Measurements from ENCODE around the gene MORN1. TPM values are rescaled to one million over a fixed set of nuclear protein-coding genes. Genes with fewer than 3 reads are reported as not detected.
A peak's percentile ranks its signal among the peaks of the same experiment; 100 is the strongest.

Gene MORN1
- total and polyA plus RNA-seq, 10 of the 15 experiments (the other 5 are each of a cell fraction or from before 2014, with no cell fraction given): 0.76 to 7.9 (median 5.5) TPM

DNA sequence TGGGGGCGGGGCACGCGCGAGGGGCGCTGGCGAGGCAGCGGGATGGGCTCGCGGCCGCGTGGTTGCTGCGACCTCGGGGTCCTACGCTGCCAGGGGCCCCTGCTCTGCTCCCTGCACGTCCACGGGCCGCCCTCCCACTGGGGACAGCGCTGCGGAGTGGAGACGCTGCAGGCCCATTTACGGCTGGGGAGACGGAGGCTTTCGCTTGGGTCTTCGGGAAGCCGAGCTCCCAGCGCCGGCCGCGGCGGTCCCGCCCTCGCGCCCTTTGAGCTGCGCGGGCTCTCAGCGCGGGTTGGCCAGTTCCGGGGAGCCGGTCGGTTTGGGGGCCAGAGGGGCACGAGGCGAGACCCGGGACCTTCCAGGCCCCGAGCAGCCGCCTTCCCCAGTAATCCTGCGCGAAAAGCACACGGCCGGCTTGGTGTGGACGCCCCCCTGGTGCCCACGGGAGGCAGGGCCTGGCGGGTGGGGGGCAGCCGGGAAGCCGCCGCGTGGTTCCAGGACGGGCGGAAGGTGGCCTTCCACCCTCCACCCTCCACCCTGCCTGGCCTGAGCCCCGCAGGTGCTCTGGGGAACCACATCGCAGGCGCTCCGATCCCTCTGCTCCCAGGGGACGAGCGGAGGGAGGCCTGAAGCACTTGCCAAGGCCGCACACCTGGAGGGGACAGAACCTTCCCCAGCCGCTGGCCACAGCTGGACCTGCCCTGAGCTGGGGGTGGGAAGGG lies 21.6 kb upstream of the MORN1 start (continued):
- TF ChIP-seq BACH1 (IDR thresholded peaks at IDR 0.05; ENCODE audit: borderline replicate concordance) (peak; percentile 66; the same call in 1 of the 2 replicates), CBX5 (IDR thresholded peaks at IDR 0.05; ENCODE audit: low read depth) (no peak), CBX3 (IDR thresholded peaks at IDR 0.05; ENCODE audit: borderline replicate concordance, low read depth) (no peak), CEBPB (IDR thresholded peaks at IDR 0.05; ENCODE audit: borderline replicate concordance in 1 of 2, low read depth in 2 of 2, low read length in 2 of 2) (no peak), ZNF207 (IDR thresholded peaks at IDR 0.05; ENCODE audit: borderline replicate concordance) (no peak), POLR2A (IDR thresholded peaks at IDR 0.05; ENCODE audit: low read depth, low read length) (peak; percentile 83), GABPA (IDR thresholded peaks at IDR 0.05; ENCODE audit: low read depth) (no peak), IKZF1 (conservative IDR thresholded peaks at IDR 0.05) (peak; percentile 69), EED (IDR thresholded peaks at IDR 0.05; ENCODE audit: low read depth) (no peak), FOS (IDR thresholded peaks at IDR 0.05; ENCODE audit: borderline replicate concordance, extremely low read depth, insufficient read length) (no peak), JUNB (IDR thresholded peaks at IDR 0.05) (no peak), FOXK2 (IDR thresholded peaks at IDR 0.05) (no peak), BHLHE40 (IDR thresholded peaks at IDR 0.05; ENCODE audit: borderline replicate concordance in 1 of 2, low read depth in 2 of 2, low read length in 1 of 2) (no peak; a peak in 2 of 4 replicates), KAT2A (conservative IDR thresholded peaks at IDR 0.05; ENCODE audit: control insufficient read depth, low read depth, low read length) (no peak), DPF2 (IDR thresholded peaks at IDR 0.05) (peak; percentile 18; the same call in 1 of the 2 replicates), LARP7 (IDR thresholded peaks at IDR 0.05) (peak; percentile 41; the same call in 1 of the 2 replicates), NFXL1 (IDR thresholded peaks at IDR 0.05; ENCODE audit: borderline replicate concordance) (no peak), SRF (IDR thresholded peaks at IDR 0.05; ENCODE audit: low read depth in 2 of 2, low read length in 2 of 2) (peak in 1 of 2 experiments; percentile 9; a peak in 1 of 4 replicates)
- TF ChIP-seq, protein P1, sequence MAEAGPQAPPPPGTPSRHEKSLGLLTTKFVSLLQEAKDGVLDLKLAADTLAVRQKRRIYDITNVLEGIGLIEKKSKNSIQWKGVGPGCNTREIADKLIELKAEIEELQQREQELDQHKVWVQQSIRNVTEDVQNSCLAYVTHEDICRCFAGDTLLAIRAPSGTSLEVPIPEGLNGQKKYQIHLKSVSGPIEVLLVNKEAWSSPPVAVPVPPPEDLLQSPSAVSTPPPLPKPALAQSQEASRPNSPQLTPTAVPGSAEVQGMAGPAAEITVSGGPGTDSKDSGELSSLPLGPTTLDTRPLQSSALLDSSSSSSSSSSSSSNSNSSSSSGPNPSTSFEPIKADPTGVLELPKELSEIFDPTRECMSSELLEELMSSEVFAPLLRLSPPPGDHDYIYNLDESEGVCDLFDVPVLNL (IDR thresholded peaks at IDR 0.05; ENCODE audit: low read depth, low read length): no peak
- TF ChIP-seq, protein P2, sequence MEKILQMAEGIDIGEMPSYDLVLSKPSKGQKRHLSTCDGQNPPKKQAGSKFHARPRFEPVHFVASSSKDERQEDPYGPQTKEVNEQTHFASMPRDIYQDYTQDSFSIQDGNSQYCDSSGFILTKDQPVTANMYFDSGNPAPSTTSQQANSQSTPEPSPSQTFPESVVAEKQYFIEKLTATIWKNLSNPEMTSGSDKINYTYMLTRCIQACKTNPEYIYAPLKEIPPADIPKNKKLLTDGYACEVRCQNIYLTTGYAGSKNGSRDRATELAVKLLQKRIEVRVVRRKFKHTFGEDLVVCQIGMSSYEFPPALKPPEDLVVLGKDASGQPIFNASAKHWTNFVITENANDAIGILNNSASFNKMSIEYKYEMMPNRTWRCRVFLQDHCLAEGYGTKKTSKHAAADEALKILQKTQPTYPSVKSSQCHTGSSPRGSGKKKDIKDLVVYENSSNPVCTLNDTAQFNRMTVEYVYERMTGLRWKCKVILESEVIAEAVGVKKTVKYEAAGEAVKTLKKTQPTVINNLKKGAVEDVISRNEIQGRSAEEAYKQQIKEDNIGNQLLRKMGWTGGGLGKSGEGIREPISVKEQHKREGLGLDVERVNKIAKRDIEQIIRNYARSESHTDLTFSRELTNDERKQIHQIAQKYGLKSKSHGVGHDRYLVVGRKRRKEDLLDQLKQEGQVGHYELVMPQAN (conservative IDR thresholded peaks at IDR 0.05): peak; percentile 53
- TF ChIP-seq, protein P3, sequence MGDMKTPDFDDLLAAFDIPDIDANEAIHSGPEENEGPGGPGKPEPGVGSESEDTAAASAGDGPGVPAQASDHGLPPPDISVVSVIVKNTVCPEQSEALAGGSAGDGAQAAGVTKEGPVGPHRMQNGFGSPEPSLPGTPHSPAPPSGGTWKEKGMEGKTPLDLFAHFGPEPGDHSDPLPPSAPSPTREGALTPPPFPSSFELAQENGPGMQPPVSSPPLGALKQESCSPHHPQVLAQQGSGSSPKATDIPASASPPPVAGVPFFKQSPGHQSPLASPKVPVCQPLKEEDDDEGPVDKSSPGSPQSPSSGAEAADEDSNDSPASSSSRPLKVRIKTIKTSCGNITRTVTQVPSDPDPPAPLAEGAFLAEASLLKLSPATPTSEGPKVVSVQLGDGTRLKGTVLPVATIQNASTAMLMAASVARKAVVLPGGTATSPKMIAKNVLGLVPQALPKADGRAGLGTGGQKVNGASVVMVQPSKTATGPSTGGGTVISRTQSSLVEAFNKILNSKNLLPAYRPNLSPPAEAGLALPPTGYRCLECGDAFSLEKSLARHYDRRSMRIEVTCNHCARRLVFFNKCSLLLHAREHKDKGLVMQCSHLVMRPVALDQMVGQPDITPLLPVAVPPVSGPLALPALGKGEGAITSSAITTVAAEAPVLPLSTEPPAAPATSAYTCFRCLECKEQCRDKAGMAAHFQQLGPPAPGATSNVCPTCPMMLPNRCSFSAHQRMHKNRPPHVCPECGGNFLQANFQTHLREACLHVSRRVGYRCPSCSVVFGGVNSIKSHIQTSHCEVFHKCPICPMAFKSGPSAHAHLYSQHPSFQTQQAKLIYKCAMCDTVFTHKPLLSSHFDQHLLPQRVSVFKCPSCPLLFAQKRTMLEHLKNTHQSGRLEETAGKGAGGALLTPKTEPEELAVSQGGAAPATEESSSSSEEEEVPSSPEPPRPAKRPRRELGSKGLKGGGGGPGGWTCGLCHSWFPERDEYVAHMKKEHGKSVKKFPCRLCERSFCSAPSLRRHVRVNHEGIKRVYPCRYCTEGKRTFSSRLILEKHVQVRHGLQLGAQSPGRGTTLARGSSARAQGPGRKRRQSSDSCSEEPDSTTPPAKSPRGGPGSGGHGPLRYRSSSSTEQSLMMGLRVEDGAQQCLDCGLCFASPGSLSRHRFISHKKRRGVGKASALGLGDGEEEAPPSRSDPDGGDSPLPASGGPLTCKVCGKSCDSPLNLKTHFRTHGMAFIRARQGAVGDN (IDR thresholded peaks at IDR 0.05): peak; percentile 55

Data from GM12878 (cell line).